Uterus (tissue), 2 donors: Measurements from ENCODE around the gene RSAD2.

Experiments
- POLR2A ChIP-seq, 2 donors: fragments of 450-650 bp; IDR thresholded peaks; one replicate each; pipeline ENCODE4 v1.6.1; 2016; ENCODE audit warnings: antibody characterized with exemption in 2 of 2, mild to moderate bottlenecking in 1 of 2, moderate library complexity in 1 of 2
- TF ChIP-seq, protein P1 (sequence below), 4 experiments: fragments of 200-600 bp in 2 of 4; fragments of 450-650 bp in 2 of 4; sonication (generic) in 2 of 4; IDR thresholded peaks; one replicate each; pipeline ENCODE4 v1.5.1; 2016 to 2019; ENCODE audit warnings: antibody characterized with exemption in 4 of 4, mild to moderate bottlenecking in 2 of 4, moderate library complexity in 1 of 4

DNA sequence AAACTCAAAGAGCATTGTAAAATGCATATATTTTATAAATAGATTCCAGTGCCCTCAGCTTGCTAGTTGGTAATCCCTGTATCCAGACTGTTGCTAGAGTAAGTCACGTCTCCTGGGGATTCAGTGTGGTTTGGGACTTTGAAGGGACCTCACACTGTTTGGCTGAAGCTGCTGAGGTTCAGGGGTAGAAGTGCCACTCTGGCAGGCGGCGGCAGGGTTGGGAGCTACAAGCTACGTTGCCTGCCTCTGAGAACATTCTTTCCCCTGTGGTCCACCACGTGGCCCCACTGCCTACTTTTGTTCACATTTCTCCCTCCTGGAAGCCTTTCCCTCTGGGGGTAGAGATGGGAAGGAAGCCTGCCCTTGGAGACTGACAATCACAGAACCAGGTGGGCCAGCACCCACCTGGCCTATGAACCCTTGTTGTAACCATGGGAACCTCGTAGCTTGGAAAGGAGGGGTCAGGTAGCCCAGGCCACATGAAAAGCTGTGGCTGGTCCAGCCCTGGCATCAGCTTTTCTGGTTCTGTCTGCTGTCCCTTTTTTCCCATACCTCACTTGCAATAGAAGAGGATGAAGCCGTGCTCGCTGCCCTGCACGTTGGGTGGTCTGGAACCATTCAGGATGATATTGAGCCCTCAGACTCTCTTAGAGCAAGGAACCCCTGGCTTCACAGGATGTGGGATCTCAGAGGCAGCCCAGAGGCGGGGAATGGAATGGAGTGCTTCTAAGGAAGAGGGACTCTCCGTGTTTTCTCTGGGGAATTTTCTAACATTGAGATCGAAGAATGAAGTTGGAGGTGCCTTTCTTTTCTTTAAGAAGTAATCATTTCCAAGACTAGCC, 42.5 kb downstream of the RSAD2 start:
- TF ChIP-seq, protein P1, sequence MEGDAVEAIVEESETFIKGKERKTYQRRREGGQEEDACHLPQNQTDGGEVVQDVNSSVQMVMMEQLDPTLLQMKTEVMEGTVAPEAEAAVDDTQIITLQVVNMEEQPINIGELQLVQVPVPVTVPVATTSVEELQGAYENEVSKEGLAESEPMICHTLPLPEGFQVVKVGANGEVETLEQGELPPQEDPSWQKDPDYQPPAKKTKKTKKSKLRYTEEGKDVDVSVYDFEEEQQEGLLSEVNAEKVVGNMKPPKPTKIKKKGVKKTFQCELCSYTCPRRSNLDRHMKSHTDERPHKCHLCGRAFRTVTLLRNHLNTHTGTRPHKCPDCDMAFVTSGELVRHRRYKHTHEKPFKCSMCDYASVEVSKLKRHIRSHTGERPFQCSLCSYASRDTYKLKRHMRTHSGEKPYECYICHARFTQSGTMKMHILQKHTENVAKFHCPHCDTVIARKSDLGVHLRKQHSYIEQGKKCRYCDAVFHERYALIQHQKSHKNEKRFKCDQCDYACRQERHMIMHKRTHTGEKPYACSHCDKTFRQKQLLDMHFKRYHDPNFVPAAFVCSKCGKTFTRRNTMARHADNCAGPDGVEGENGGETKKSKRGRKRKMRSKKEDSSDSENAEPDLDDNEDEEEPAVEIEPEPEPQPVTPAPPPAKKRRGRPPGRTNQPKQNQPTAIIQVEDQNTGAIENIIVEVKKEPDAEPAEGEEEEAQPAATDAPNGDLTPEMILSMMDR (IDR thresholded peaks at IDR 0.05): no peak
- TF ChIP-seq POLR2A (IDR thresholded peaks at IDR 0.05): no peak
